AG04449 (cell line): ENCODE results near the gene FIGNL1.
A peak's percentile ranks its signal among the peaks of the same experiment; 100 is the strongest.

Experiments
- CTCF ChIA-PET: fragments of 350-600 bp; formaldehyde crosslinking; extraction: SDS; loops from one replicate; lab custom pipeline; 2021; ENCODE audit warnings: antibody characterized with exemption; lab: Yijun Ruan, JAX
- POLR2A ChIA-PET: fragments of 400-600, 350-600 bp; formaldehyde crosslinking; extraction: SDS; loops from one replicate; lab custom pipeline; 2020; ENCODE audit warnings: antibody characterized with exemption, inconsistent platforms; lab: Yijun Ruan, JAX
- DNase-seq: peaks from one replicate; pipeline ENCODE4 v3.0.0-alpha.2; 2010; ENCODE audit warnings: low read depth, low spot score
- H3K4me3 ChIP-seq: 2 replicates; pipeline ENCODE4 v1.5.1; 2011; ENCODE audit warnings: low read depth, mild to moderate bottlenecking, control low read depth, low read length
- CTCF ChIP-seq: IDR thresholded peaks from one replicate; pipeline ENCODE4 v1.5.1; 2011; ENCODE audit warnings: mild to moderate bottlenecking, moderate library complexity, low read length, control low read depth, inconsistent platforms; ENCODE audit not compliant: insufficient read depth; ENCODE audit errors: missing control alignments

FIGNL1 gene

GRCh38 chr7:50469181-50469580, 19.0 kb upstream of the FIGNL1 start:
- ChIA-PET POLR2A (no interaction called here), CTCF (interaction anchor here (1.0 to 12.1 kb wide), 16 partner anchors 9 to 899 kb away, joined by 3 to 236 read pairs (median 14); no protein-coding TSS in a partner anchor)
- H3K4me3 ChIP-seq, result no peak overlapping the region

GRCh38 chr7:50467817-50468610, 17.9 kb upstream of the FIGNL1 start:
- no peak for DNase-seq
- ChIA-PET CTCF (interaction anchor here (0.6 to 12.1 kb wide), 53 partner anchors 8 to 900 kb away, joined by 3 to 236 read pairs (median 5); partner anchors contain the start of gene FIGNL1), POLR2A (no interaction called here)
- 0 out of 2 replicates have a peak overlapping the region, but pooled peaks have one; percentile 15 for H3K4me3 ChIP-seq
- TF ChIP-seq CTCF, result peak; percentile 90

More at GRCh38 chr7:50469181-50469580, 19.0 kb upstream of the FIGNL1 start:
- TF ChIP-seq CTCF, result no peak
- DNase-seq, result no peak

GRCh38 chr7:50466815-50467585, 16.9 kb upstream of the FIGNL1 start:
- POLR2A ChIA-PET, result no interaction called here
- H3K4me3 ChIP-seq, result no peak overlapping the region
- CTCF ChIA-PET, result interaction anchor here (0.6 to 12.1 kb wide), 45 partner anchors 9 to 901 kb away, joined by 3 to 236 read pairs (median 5); partner anchors contain the start of gene FIGNL1
- no peak for DNase-seq
- TF ChIP-seq CTCF, result no peak

GRCh38 chr7:50463035-50463434, 12.9 kb upstream of the FIGNL1 start:
- DNase-seq, result no peak
- no peak for TF ChIP-seq CTCF
- ChIA-PET POLR2A (no interaction called here), CTCF (interaction anchor here (0.9 to 2.1 kb wide), 5 partner anchors 193 to 699 kb away, joined by 3 to 8 read pairs (median 3); no protein-coding TSS in a partner anchor)
- no peak overlapping the region for H3K4me3 ChIP-seq

- no peak for DNase-seq
- CTCF ChIA-PET, result interaction anchor here (1.0 to 2.1 kb wide), 3 partner anchors 218 to 699 kb away, joined by 3 to 8 read pairs (median 5); no protein-coding TSS in a partner anchor
- TF ChIP-seq CTCF, result no peak
- no peak overlapping the region for H3K4me3 ChIP-seq
- POLR2A ChIA-PET, result no interaction called here
Measured at GRCh38 chr7:50462361-50462760, 12.2 kb upstream of the FIGNL1 start.
